Karpas-422 (cell line): ENCODE measurements around the gene TNFRSF21. TPM values are rescaled to one million over a fixed set of nuclear protein-coding genes. Genes with fewer than 3 reads are reported as not detected.
"Not testable (repeated sequence)": the region's sequence is repeated elsewhere in the genome, so short reads cannot be mapped to it uniquely, and the experiment has no call there.

ENCODE experiments used
- DNase-seq: peaks from one replicate; pipeline ENCODE4 v3.0.0-alpha.2; 2015
- H2AFZ ChIP-seq: fragments of 200-600 bp; sonication (generic); 2 replicates; pipeline ENCODE4 v1.6.1; 2014; ENCODE audit warnings: antibody characterized with exemption, low read length, mixed read lengths
- H3K27ac ChIP-seq: fragments of 200-600 bp; sonication (generic); 2 replicates; pipeline ENCODE4 v1.5.1; 2014; ENCODE audit warnings: mild to moderate bottlenecking, low read length, moderate library complexity
- H3K27me3 ChIP-seq: fragments of 200-600 bp; sonication (generic); 2 replicates; pipeline ENCODE4 v1.6.1; 2014; ENCODE audit warnings: low read length, mixed read lengths
- H3K36me3 ChIP-seq: fragments of 200-600 bp; sonication (generic); 2 replicates; pipeline ENCODE4 v1.6.1; 2014; ENCODE audit warnings: low read length, mixed read lengths; ENCODE audit not compliant: insufficient read depth
- H3K4me1 ChIP-seq: fragments of 200-600 bp; sonication (generic); 2 replicates; pipeline ENCODE4 v1.6.1; 2014; ENCODE audit warnings: mild to moderate bottlenecking, low read length, mixed read lengths
- H3K4me2 ChIP-seq: fragments of 200-600 bp; sonication (generic); 2 replicates; pipeline ENCODE4 v1.6.1; 2014; ENCODE audit warnings: low read length, low read depth, mild to moderate bottlenecking; ENCODE audit not compliant: poor library complexity, severe bottlenecking
- H3K4me3 ChIP-seq: fragments of 200-600 bp; sonication (generic); 2 replicates; pipeline ENCODE4 v1.5.1; 2014; ENCODE audit warnings: mild to moderate bottlenecking, antibody characterized with exemption, low read length, mixed read lengths
- H3K79me2 ChIP-seq: fragments of 200-600 bp; sonication (generic); 2 replicates; pipeline ENCODE4 v1.6.1; 2014; ENCODE audit warnings: mild to moderate bottlenecking, low read length, mixed read lengths
- H3K9ac ChIP-seq: fragments of 200-600 bp; sonication (generic); 2 replicates; pipeline ENCODE4 v1.6.0; 2014; ENCODE audit warnings: low read length
- H3K9me2 ChIP-seq: fragments of 200-600 bp; sonication (generic), shearing (Covaris generic); replicated peaks from 2 replicates; pipeline ENCODE4 v1.6.0; 2014; ENCODE audit warnings: mild to moderate bottlenecking, low read length, moderate library complexity; ENCODE audit not compliant: insufficient read depth
- H3K9me3 ChIP-seq: fragments of 300-700, 200-600 bp; sonication (generic); 2 replicates; pipeline ENCODE4 v1.6.1; 2014; ENCODE audit warnings: low read length, mixed read lengths
- H4K20me1 ChIP-seq: fragments of 200-600 bp; sonication (generic); 2 replicates; pipeline ENCODE4 v1.6.1; 2014; ENCODE audit warnings: mild to moderate bottlenecking, antibody characterized with exemption, low read length, low read depth; ENCODE audit not compliant: insufficient read depth
- total RNA-seq: library from RNA; depleted of rRNA; stranded (reverse); fragments of >200 nt; shearing (Covaris generic); gene quantifications from 2 replicates; pipeline ENCODE4 v1.2.3, GENCODE V29; 2014; ENCODE audit warnings: low replicate concordance

The TNFRSF21 gene
- total RNA-seq, 1 experiment from 2014 or later: 0.07 TPM

- no peak for DNase-seq
- H3K27ac ChIP-seq: no peak overlapping the region
- H3K4me3 ChIP-seq: no peak overlapping the region
- H3K4me1 ChIP-seq: no peaks in the 10 kb centered on the region
- no peaks in the 10 kb centered on the region for H3K79me2 ChIP-seq
- H3K9ac ChIP-seq: no peak overlapping the region
- H3K27me3 ChIP-seq: no peaks in the 10 kb centered on the region
- H4K20me1 ChIP-seq: no peaks in the 10 kb centered on the region
- H3K36me3 ChIP-seq: no peaks in the 10 kb centered on the region
- H3K4me2 ChIP-seq: no peak overlapping the region
- H3K9me3 ChIP-seq: no peaks in the 10 kb centered on the region
- H2AFZ ChIP-seq: no peak overlapping the region
- no peaks in the 10 kb centered on the region for H3K9me2 ChIP-seq
Measured at GRCh38 chr6:47230579-47230978, 79.1 kb downstream of the TNFRSF21 start.

DNA sequence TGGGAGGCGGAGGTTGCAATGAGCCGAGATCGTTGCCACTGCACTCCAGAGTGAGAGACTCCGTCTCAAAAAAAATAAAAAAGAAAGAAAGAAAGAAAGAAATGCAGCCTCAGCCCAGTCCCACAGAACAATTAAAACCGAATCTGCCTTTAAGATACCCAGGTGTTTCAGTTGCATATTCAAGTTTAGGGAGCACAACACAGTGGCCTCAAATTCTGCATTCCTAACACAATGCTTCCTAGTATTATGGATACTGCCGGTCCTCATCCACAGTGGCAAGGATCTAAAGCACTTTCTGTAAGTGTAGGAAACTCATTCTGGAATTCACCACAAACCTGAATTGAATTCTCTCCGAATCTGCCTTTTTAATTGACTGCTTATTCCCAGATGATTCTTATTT lies 80.5 kb downstream of the TNFRSF21 start:
- H3K4me1 ChIP-seq: no peaks in the 10 kb centered on the region
- no peaks in the 10 kb centered on the region for H3K9me3 ChIP-seq
- no peak overlapping the region for H3K4me3 ChIP-seq
- H4K20me1 ChIP-seq: no peaks in the 10 kb centered on the region
- H3K79me2 ChIP-seq: no peaks in the 10 kb centered on the region
- no peaks in the 10 kb centered on the region for H3K27me3 ChIP-seq
- H3K27ac ChIP-seq: no peak overlapping the region
- H3K9ac ChIP-seq: no peak overlapping the region
- no peak overlapping the region for H3K4me2 ChIP-seq
- no peak overlapping the region for H2AFZ ChIP-seq
- no peaks in the 10 kb centered on the region for H3K36me3 ChIP-seq
- no peaks in the 10 kb centered on the region for H3K9me2 ChIP-seq
- no peak for DNase-seq

DNA sequence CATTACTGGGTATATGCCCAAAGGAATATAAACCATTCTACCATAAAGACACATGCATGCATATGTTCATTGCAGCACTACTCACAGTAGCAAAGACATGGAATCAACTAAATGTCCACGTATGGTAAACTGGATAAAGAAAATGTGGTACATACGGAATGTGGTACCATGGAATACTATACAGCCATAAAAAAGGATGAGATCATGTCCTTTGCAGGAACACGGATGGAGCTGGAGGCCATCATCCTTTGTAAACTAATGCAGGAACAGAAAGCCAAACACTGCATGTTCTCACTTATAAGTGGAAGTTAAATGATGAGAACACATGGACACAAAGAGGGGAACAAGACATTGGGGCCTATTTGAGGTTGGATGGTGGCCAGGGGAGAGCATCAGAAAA lies 81.6 kb downstream of the TNFRSF21 start:
- H2AFZ ChIP-seq, H3K4me3 ChIP-seq, H3K79me2 ChIP-seq, H3K4me2 ChIP-seq, H3K27me3 ChIP-seq, H3K4me1 ChIP-seq, H3K9me3 ChIP-seq, H3K9ac ChIP-seq, DNase-seq, H3K27ac ChIP-seq, H4K20me1 ChIP-seq, H3K36me3 ChIP-seq, H3K9me2 ChIP-seq: not testable (repeated sequence)

DNA sequence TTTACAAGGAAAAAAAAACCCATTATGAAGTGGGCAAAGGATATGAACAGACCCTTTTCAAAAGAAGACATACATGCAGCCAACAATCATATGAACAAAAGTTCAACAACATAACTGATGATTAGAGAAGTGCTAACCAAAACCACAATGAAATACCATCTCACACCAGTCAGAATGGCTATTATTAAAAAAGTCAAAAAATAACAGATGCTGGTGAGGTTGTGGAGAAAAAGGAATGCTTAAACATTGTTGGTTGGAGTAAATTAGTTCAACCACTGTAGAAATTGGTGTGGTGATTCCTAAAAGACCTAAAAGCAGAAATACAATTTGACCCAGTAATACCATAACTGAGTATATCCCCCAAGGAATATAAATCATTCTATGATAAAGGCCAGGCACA lies 86.5 kb downstream of the TNFRSF21 start:
- H3K27ac ChIP-seq, H3K9ac ChIP-seq, H3K4me1 ChIP-seq, H3K79me2 ChIP-seq, H3K4me2 ChIP-seq, H3K4me3 ChIP-seq, H3K27me3 ChIP-seq, H2AFZ ChIP-seq, H3K9me3 ChIP-seq, H4K20me1 ChIP-seq, H3K36me3 ChIP-seq, DNase-seq, H3K9me2 ChIP-seq: not testable (repeated sequence)

DNA sequence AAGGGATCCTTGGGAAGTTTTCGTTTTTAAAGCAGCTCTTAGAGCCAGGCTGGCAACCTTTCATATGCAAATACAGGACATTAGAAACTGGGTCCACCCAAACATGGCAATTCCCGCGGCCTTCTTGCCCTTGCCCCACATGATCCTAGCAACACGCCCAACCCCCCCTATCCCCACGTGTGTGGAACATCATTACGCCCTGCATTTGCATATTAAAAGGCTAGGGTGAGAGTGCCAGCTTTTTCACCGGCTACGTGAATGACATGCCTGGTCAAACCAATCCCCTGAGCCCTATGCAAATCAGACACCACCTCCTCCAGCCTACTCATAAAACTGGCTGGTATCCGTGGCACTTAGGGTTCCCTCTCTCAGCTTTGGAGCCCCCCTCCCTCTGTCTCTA lies 88.1 kb downstream of the TNFRSF21 start:
- Histone ChIP-seq H2AFZ (no peak overlapping the region), H3K79me2 (no peaks in the 10 kb centered on the region), H3K27ac (no peak overlapping the region), H3K9me3 (no peaks in the 10 kb centered on the region), H3K9me2 (no peaks in the 10 kb centered on the region), H3K27me3 (no peaks in the 10 kb centered on the region), H3K4me2 (no peak overlapping the region), H3K36me3 (no peaks in the 10 kb centered on the region), H3K4me1 (no peaks in the 10 kb centered on the region), H3K4me3 (no peak overlapping the region), H3K9ac (no peak overlapping the region), H4K20me1 (no peaks in the 10 kb centered on the region)
- DNase-seq: no peak

GRCh38 chr6:47209632-47210031 lies 100.1 kb downstream of the TNFRSF21 start:
- DNase-seq: no peak
- Histone ChIP-seq H3K4me1 (no peaks in the 10 kb centered on the region), H3K9ac (no peak overlapping the region), H3K4me3 (no peak overlapping the region), H2AFZ (no peak overlapping the region), H3K9me2 (no peaks in the 10 kb centered on the region), H3K36me3 (no peaks in the 10 kb centered on the region), H3K27me3 (peaks cover 2% of the 10 kb centered on the region; the same call in 1 of the 2 replicates), H3K79me2 (no peaks in the 10 kb centered on the region), H3K9me3 (no peaks in the 10 kb centered on the region), H3K4me2 (no peak overlapping the region), H4K20me1 (no peaks in the 10 kb centered on the region), H3K27ac (no peak overlapping the region)

DNA sequence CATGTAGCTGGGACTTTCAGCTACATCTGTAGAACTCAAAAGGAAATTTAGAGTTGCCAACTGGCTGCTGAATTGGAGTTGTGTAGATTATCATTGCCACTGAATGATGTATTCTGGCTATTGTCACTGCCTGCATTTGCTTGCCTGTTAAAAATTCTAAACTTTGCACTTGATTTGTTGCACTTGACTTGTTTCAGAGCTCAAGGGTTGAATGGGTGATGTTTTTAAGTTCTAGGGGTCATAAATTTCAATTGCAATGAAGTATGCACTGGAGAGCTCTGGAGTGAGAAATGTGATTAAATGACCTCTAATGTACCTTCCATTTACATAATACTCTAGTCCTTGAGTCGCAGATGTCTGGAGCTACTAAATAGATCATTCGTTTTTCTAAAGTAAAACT lies 102.4 kb downstream of the TNFRSF21 start:
- Histone ChIP-seq H3K36me3 (no peaks in the 10 kb centered on the region), H3K4me1 (no peaks in the 10 kb centered on the region)

GRCh38 chr6:47206626-47207025 lies 103.1 kb downstream of the TNFRSF21 start:
- no peaks in the 10 kb centered on the region for H4K20me1 ChIP-seq
- H3K27ac ChIP-seq: no peak overlapping the region
- no peaks in the 10 kb centered on the region for H3K4me1 ChIP-seq
- no peak overlapping the region for H3K4me3 ChIP-seq
- H3K4me2 ChIP-seq: no peak overlapping the region
- no peaks in the 10 kb centered on the region for H3K36me3 ChIP-seq
- no peaks in the 10 kb centered on the region for H3K9me2 ChIP-seq
- DNase-seq: no peak
- peaks cover 2% of the 10 kb centered on the region; the same call in 1 of the 2 replicates for H3K27me3 ChIP-seq
- no peaks in the 10 kb centered on the region for H3K79me2 ChIP-seq
- H3K9me3 ChIP-seq: no peaks in the 10 kb centered on the region
- H3K9ac ChIP-seq: no peak overlapping the region
- no peak overlapping the region for H2AFZ ChIP-seq

More for the DNA sequence above, 102.4 kb downstream of the TNFRSF21 start:
- no peak overlapping the region for H3K4me2 ChIP-seq
- no peaks in the 10 kb centered on the region for H4K20me1 ChIP-seq
- H3K9ac ChIP-seq: no peak overlapping the region
- no peak overlapping the region for H3K4me3 ChIP-seq
- no peaks in the 10 kb centered on the region for H3K9me2 ChIP-seq
- no peak overlapping the region for H2AFZ ChIP-seq
- H3K27ac ChIP-seq: no peak overlapping the region
- no peak for DNase-seq
- no peaks in the 10 kb centered on the region for H3K79me2 ChIP-seq
- no peaks in the 10 kb centered on the region for H3K9me3 ChIP-seq
- peaks cover 2% of the 10 kb centered on the region; the same call in 1 of the 2 replicates for H3K27me3 ChIP-seq
